Stimulated activated CD8-positive, alpha-beta memory T cell treated with anti-CD3 and anti-CD28 coated beads, Interleukin-2, amount 100 ng/mL, for 1 hour (primary cell): ENCODE data around the gene LMX1B.

Experiments used
- DNase-seq, 2 donors: peaks; one replicate each; pipeline ENCODE4 v3.0.0-alpha.2; 2020; ENCODE audit warnings: low read depth in 2 of 2

The LMX1B gene

GRCh38 chr9:126658201-126658825 is 44.6 kb downstream of the LMX1B start:
- no peak for DNase-seq

GRCh38 chr9:126658956-126659555 is 45.3 kb downstream of the LMX1B start:
- DNase-seq, result no peak

GRCh38 chr9:126661122-126661520 is 47.4 kb downstream of the LMX1B start:
- DNase-seq, result no peak

- no peak for DNase-seq
Measured at GRCh38 chr9:126661521-126662251, 48.0 kb downstream of the LMX1B start.

- no peak for DNase-seq
Measured at GRCh38 chr9:126663661-126664072, 49.9 kb downstream of the LMX1B start.

- no peak for DNase-seq
Measured at GRCh38 chr9:126664900-126665643, 51.3 kb downstream of the LMX1B start.

- no peak for DNase-seq
Measured at GRCh38 chr9:126665644-126666035, 51.9 kb downstream of the LMX1B start.

GRCh38 chr9:126666155-126666803 is 52.6 kb downstream of the LMX1B start:
- DNase-seq, result no peak

- no peak for DNase-seq
Measured at GRCh38 chr9:126667190-126668055, 53.7 kb downstream of the LMX1B start.

GRCh38 chr9:126668058-126668457 is 54.3 kb downstream of the LMX1B start:
- DNase-seq, result no peak

- DNase-seq, result no peak
Measured at GRCh38 chr9:126669108-126669507, 55.4 kb downstream of the LMX1B start.

GRCh38 chr9:126670270-126670669 is 56.5 kb downstream of the LMX1B start:
- DNase-seq, result no peak

- DNase-seq, result no peak
Measured at GRCh38 chr9:126671381-126671831, 57.7 kb downstream of the LMX1B start.

GRCh38 chr9:126671983-126672382 is 58.3 kb downstream of the LMX1B start:
- no peak for DNase-seq

- DNase-seq, result no peak
Measured at GRCh38 chr9:126672634-126673284, 59.0 kb downstream of the LMX1B start.

GRCh38 chr9:126673689-126674364 is 60.1 kb downstream of the LMX1B start:
- no peak for DNase-seq

GRCh38 chr9:126674365-126675146 is 60.8 kb downstream of the LMX1B start:
- DNase-seq, result no peak

GRCh38 chr9:126675147-126675467 is 61.4 kb downstream of the LMX1B start:
- no peak for DNase-seq

- DNase-seq, result no peak
Measured at GRCh38 chr9:126676102-126676684, 62.5 kb downstream of the LMX1B start.
